DND-41 (cell line): ENCODE measurements around the gene SPDYE4.

ENCODE experiments used
- ATAC-seq: fragments of 200-7000 bp; cut with Tn5 transposase; 3 replicates; pipeline ENCODE4 v1.9.1; 2021; ENCODE audit warnings: low read depth; ENCODE audit not compliant: insufficient read depth
- DNase-seq: peaks from one replicate; pipeline ENCODE4 v3.0.0-alpha.2; 2020
- H2AFZ ChIP-seq: 2 replicates; pipeline ENCODE4 v1.6.0; 2012; ENCODE audit warnings: low read depth, low read length
- H3K27ac ChIP-seq: 2 replicates; pipeline ENCODE4 v1.5.1; 2012; ENCODE audit warnings: low read length, inconsistent platforms
- H3K27me3 ChIP-seq: fragments of 200-600 bp; sonication (generic); 2 replicates; pipeline ENCODE4 v1.6.0; 2012; ENCODE audit warnings: low read length, mild to moderate bottlenecking, inconsistent platforms; ENCODE audit not compliant: insufficient read depth, poor library complexity
- H3K36me3 ChIP-seq: 2 replicates; pipeline ENCODE4 v1.5.1; 2012; ENCODE audit warnings: low read length, inconsistent platforms; ENCODE audit not compliant: insufficient read depth
- H3K4me1 ChIP-seq: 2 replicates; pipeline ENCODE4 v1.5.1; 2012; ENCODE audit warnings: mild to moderate bottlenecking, low read length; ENCODE audit not compliant: insufficient read depth
- H3K4me2 ChIP-seq: 2 replicates; pipeline ENCODE4 v1.6.0; 2012; ENCODE audit warnings: mild to moderate bottlenecking, moderate library complexity, low read length, inconsistent platforms; ENCODE audit not compliant: insufficient read depth
- H3K4me3 ChIP-seq, 2 experiments: fragments of 200-600 bp in 1 of 2; shearing (Covaris generic) in 1 of 2; 2 replicates each; pipeline ENCODE4 v1.5.1; 2012 to 2016; ENCODE audit warnings: inconsistent platforms in 2 of 2, low read length in 2 of 2, mild to moderate bottlenecking in 2 of 2, low read depth in 1 of 2, moderate library complexity in 1 of 2
- H3K79me2 ChIP-seq: 2 replicates; pipeline ENCODE4 v1.6.0; 2012; ENCODE audit warnings: low read length, inconsistent platforms; ENCODE audit not compliant: insufficient read depth
- H3K9ac ChIP-seq: 2 replicates; pipeline ENCODE4 v1.6.0; 2012; ENCODE audit warnings: low read depth, mild to moderate bottlenecking, inconsistent platforms, low read length, moderate library complexity
- H3K9me3 ChIP-seq: 2 replicates; pipeline ENCODE4 v1.5.1; 2012; ENCODE audit warnings: low read length, moderate library complexity, mild to moderate bottlenecking, inconsistent platforms; ENCODE audit not compliant: insufficient read depth, severe bottlenecking
- H4K20me1 ChIP-seq: 2 replicates; pipeline ENCODE4 v1.6.0; 2012; ENCODE audit warnings: low read length; ENCODE audit not compliant: insufficient read depth
- EZH2 ChIP-seq: IDR thresholded peaks from 3 replicates; pipeline ENCODE4 v1.6.1; 2012; ENCODE audit warnings: borderline replicate concordance, low read depth, mild to moderate bottlenecking, moderate library complexity, low read length, inconsistent platforms; ENCODE audit not compliant: severe bottlenecking
- TF ChIP-seq, protein P1 (sequence below): IDR thresholded peaks from 2 replicates; pipeline ENCODE4 v1.5.1; 2012; ENCODE audit warnings: borderline replicate concordance, low read length, moderate library complexity, mild to moderate bottlenecking; ENCODE audit not compliant: poor library complexity, severe bottlenecking; ENCODE audit errors: extremely low read depth

The SPDYE4 gene

DNA sequence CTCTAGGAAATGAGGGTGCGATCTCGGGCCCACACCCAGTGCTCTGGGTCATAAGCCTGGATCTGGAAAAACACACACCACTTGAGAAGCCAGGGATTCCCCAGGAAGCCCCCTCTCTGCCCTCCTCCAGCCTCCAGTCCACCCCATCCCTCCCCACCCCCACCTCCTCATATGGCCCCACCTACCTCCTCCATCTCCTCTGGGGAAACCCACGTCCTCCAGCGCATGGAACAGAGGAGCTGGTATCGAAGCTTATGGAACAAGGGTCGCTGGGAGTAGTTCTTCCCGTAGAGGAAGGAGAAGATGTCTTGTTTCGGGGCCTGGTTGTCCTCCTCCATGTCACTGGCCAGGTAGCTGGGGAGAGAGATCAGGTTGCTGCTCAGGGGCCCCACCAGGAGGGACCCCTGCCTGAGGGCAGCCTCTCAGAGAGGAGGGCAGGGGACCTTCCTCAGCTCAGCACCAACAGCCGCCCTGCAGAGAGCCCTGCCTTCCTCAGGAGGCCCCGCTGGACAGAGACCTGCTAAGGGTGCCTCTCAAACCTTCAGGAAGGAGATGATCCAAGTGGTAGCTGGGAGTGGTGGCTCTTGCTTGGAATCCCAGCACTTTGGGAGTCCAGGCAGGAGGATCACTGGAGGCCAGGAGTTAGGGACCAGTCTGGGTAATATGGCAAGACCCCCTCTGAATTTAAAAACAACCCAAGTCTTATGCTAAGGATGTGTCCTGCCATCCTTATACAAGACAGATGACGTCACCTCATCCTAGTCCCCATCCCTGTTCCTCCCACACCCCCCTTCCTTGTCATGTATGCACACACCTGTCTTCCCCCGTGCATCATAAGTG is 5.0 kb downstream of the SPDYE4 start:
- Histone ChIP-seq H3K4me1 (no peaks in the 10 kb centered on the region), H3K79me2 (no peaks in the 10 kb centered on the region), H3K27me3 (no peaks in the 10 kb centered on the region), H3K9me3 (no peaks in the 10 kb centered on the region), H4K20me1 (no peaks in the 10 kb centered on the region), H3K9ac (no peak overlapping the region), H3K4me2 (no peak overlapping the region), H3K36me3 (no peaks in the 10 kb centered on the region), H3K4me3 (no peak overlapping the region), H2AFZ (no peak overlapping the region), H3K27ac (no peak overlapping the region)
- no peak for DNase-seq
- no peak for ATAC-seq
- TF ChIP-seq EZH2: no peak
- TF ChIP-seq, protein P1, sequence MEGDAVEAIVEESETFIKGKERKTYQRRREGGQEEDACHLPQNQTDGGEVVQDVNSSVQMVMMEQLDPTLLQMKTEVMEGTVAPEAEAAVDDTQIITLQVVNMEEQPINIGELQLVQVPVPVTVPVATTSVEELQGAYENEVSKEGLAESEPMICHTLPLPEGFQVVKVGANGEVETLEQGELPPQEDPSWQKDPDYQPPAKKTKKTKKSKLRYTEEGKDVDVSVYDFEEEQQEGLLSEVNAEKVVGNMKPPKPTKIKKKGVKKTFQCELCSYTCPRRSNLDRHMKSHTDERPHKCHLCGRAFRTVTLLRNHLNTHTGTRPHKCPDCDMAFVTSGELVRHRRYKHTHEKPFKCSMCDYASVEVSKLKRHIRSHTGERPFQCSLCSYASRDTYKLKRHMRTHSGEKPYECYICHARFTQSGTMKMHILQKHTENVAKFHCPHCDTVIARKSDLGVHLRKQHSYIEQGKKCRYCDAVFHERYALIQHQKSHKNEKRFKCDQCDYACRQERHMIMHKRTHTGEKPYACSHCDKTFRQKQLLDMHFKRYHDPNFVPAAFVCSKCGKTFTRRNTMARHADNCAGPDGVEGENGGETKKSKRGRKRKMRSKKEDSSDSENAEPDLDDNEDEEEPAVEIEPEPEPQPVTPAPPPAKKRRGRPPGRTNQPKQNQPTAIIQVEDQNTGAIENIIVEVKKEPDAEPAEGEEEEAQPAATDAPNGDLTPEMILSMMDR: no peak

DNA sequence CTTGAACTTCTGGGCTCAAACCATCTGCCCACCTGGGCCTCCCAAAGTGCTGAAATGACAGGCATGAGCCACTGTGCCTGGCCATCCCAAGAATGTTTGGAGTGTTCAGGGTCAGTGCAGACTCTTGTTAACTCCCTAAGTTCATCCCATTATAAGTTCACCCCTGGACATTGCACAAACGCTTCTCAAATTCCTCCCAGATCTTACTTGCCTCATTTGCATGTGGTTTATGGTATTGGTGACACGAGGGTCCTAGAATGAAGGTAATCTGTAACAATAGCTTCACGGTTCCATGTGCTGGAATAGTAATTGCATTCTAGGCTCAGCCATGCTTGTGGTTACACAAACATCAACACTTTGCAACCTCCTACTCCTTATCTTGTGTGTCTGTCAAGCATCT is 8.7 kb downstream of the SPDYE4 start:
- Histone ChIP-seq H3K27ac (no peak overlapping the region), H3K4me3 (no peak overlapping the region), H3K36me3 (no peaks in the 10 kb centered on the region), H3K9me3 (no peaks in the 10 kb centered on the region), H4K20me1 (no peaks in the 10 kb centered on the region), H3K4me1 (peaks cover 14% of the 10 kb centered on the region), H3K4me2 (no peak overlapping the region), H3K9ac (no peak overlapping the region), H3K79me2 (no peaks in the 10 kb centered on the region), H2AFZ (no peak overlapping the region), H3K27me3 (peaks cover 3% of the 10 kb centered on the region)
- ATAC-seq: no peak
- no peak for TF ChIP-seq EZH2
- TF ChIP-seq, protein P1: no peak
- no peak for DNase-seq

- Histone ChIP-seq H3K79me2 (no peaks in the 10 kb centered on the region), H3K27me3 (peaks cover 3% of the 10 kb centered on the region), H3K4me2 (no peak overlapping the region), H3K9ac (no peak overlapping the region), H3K4me3 (no peak overlapping the region), H3K9me3 (no peaks in the 10 kb centered on the region), H3K4me1 (peaks cover 14% of the 10 kb centered on the region), H3K36me3 (no peaks in the 10 kb centered on the region), H4K20me1 (no peaks in the 10 kb centered on the region), H3K27ac (no peak overlapping the region), H2AFZ (no peak overlapping the region)
- DNase-seq (no peak), ATAC-seq (no peak)
- TF ChIP-seq, protein P1: no peak
- no peak for TF ChIP-seq EZH2
Observed at GRCh38 chr17:8747742-8748141, 10.6 kb downstream of the SPDYE4 start.
